OCI-LY7 (cell line): ENCODE data around the gene RPS6KA2. TPM values are rescaled to one million over a fixed set of nuclear protein-coding genes. Genes with fewer than 3 reads are reported as not detected.

Experiments used
- BruUV-seq: library from RNA; stranded (reverse); fragments of 400-500 nt; replicated peaks from 2 replicates; lab custom pipeline; 2021; lab: Mats Ljungman, UMichigan
- CTCF ChIA-PET: fragments of 300-600 bp; sonication (Branson Sonifier 250); formaldehyde crosslinking; loops from one replicate; lab custom pipeline; 2022; ENCODE audit warnings: antibody characterized with exemption; ENCODE audit not compliant: unreplicated experiment; lab: Charles Lee
- POLR2A ChIA-PET: fragments of 300-600 bp; sonication (Branson Sonifier 250); formaldehyde crosslinking; loops from one replicate; lab custom pipeline; 2022; ENCODE audit warnings: antibody characterized with exemption; lab: Charles Lee
- DNase-seq: peaks from one replicate; pipeline ENCODE4 v3.0.0-alpha.2; 2015; ENCODE audit warnings: low spot score
- H2AFZ ChIP-seq: fragments of 200-600 bp; sonication (generic), shearing (Covaris generic); 2 replicates; pipeline ENCODE4 v1.6.1; 2014; ENCODE audit warnings: mild to moderate bottlenecking, antibody characterized with exemption, low read length, moderate library complexity
- H3K27ac ChIP-seq: fragments of 200-600 bp; sonication (generic); 2 replicates; pipeline ENCODE4 v1.5.1; 2014; ENCODE audit warnings: mixed run types, low read depth, mild to moderate bottlenecking, moderate library complexity, low read length, inconsistent platforms; ENCODE audit not compliant: poor library complexity, severe bottlenecking
- H3K36me3 ChIP-seq: fragments of 200-600 bp; sonication (generic); 2 replicates; pipeline ENCODE4 v1.6.1; 2014; ENCODE audit warnings: mild to moderate bottlenecking, antibody characterized with exemption, low read length, moderate library complexity, mixed read lengths; ENCODE audit not compliant: insufficient read depth
- H3K4me1 ChIP-seq: fragments of 200-600 bp; sonication (generic); 2 replicates; pipeline ENCODE4 v1.5.1; 2014; ENCODE audit warnings: mild to moderate bottlenecking, low read length; ENCODE audit not compliant: insufficient read depth, poor library complexity, severe bottlenecking
- H3K4me2 ChIP-seq: fragments of 200-600 bp; sonication (generic); 2 replicates; pipeline ENCODE4 v1.6.1; 2014; ENCODE audit warnings: mild to moderate bottlenecking, low read length
- H3K4me3 ChIP-seq: fragments of 200-600 bp; sonication (generic); 2 replicates; pipeline ENCODE4 v1.5.1; 2014; ENCODE audit warnings: mild to moderate bottlenecking, low read depth, low read length; ENCODE audit not compliant: poor library complexity, severe bottlenecking
- H3K79me2 ChIP-seq: fragments of 200-600 bp; sonication (generic); 2 replicates; pipeline ENCODE4 v1.6.1; 2016; ENCODE audit warnings: low read depth, mild to moderate bottlenecking, low read length, moderate library complexity, mixed read lengths; ENCODE audit not compliant: insufficient read depth
- H3K9me2 ChIP-seq: fragments of 200-600 bp; sonication (generic); 2 replicates; pipeline ENCODE4 v1.6.1; 2016; ENCODE audit warnings: mild to moderate bottlenecking, low read length, mixed read lengths; ENCODE audit not compliant: insufficient read depth
- H3K9me3 ChIP-seq: fragments of 200-600 bp; sonication (generic); 2 replicates; pipeline ENCODE4 v1.6.1; 2014; ENCODE audit warnings: mild to moderate bottlenecking, mixed run types, low read length, mixed read lengths
- H4K20me1 ChIP-seq: fragments of 200-600 bp; sonication (generic); 2 replicates; pipeline ENCODE4 v1.6.1; 2014; ENCODE audit warnings: mild to moderate bottlenecking, antibody characterized with exemption, low read length, moderate library complexity, mixed read lengths; ENCODE audit not compliant: insufficient read depth
- CTCF ChIP-seq: fragments of 200-600 bp; sonication (generic); conservative IDR thresholded peaks from 2 replicates; pipeline ENCODE4 v1.5.1; 2014; ENCODE audit warnings: mild to moderate bottlenecking, antibody characterized with exemption, low read length, moderate library complexity, mixed read lengths
- EZH2phosphoT487 ChIP-seq: fragments of 200-600 bp; sonication (generic); IDR thresholded peaks from 2 replicates; pipeline ENCODE4 v1.6.1; 2018; ENCODE audit warnings: low read depth, borderline replicate concordance, mild to moderate bottlenecking, mixed run types, antibody characterized with exemption, low read length, moderate library complexity, mixed read lengths
- intact Hi-C: fragments of 100-400 bp; cut with micrococcal nuclease; formaldehyde crosslinking; loops from one replicate; pipeline ENCODE4 v1.10.0; 2022; ENCODE audit not compliant: unreplicated experiment
- total RNA-seq, 2 experiments: library from RNA; depleted of rRNA in 1 of 2; stranded (reverse); fragments of >200 nt in 1 of 2; shearing (Covaris generic) in 1 of 2; gene quantifications; 2 replicates each; pipeline ENCODE4 v1.2.3, GENCODE V29; 2014 to 2022

Gene RPS6KA2
- total RNA-seq, 2 experiments from 2014 or later: 0.69 to 1.9 TPM

GRCh38 chr6:166406197-166406596 lies 220.9 kb downstream of the RPS6KA2 start:
- no peaks in the 10 kb centered on the region for H3K36me3 ChIP-seq
- no peak overlapping the region for H3K4me2 ChIP-seq
- H3K9me2 ChIP-seq: no peaks in the 10 kb centered on the region
- BruUV-seq: no TSS peak
- ChIA-PET CTCF (no interaction called here), POLR2A (no interaction called here)
- H3K9me3 ChIP-seq: no peaks in the 10 kb centered on the region
- H3K4me1 ChIP-seq: no peaks in the 10 kb centered on the region
- no peaks in the 10 kb centered on the region for H3K79me2 ChIP-seq
- DNase-seq: no peak
- no peak overlapping the region for H2AFZ ChIP-seq
- no peak overlapping the region for H3K4me3 ChIP-seq
- intact Hi-C loops: no loop called here
- no peaks in the 10 kb centered on the region for H4K20me1 ChIP-seq
- H3K27ac ChIP-seq: no peak overlapping the region
- TF ChIP-seq EZH2phosphoT487 (no peak), CTCF (no peak)

GRCh38 chr6:166405386-166405785 lies 221.7 kb downstream of the RPS6KA2 start:
- no peaks in the 10 kb centered on the region for H4K20me1 ChIP-seq

More at GRCh38 chr6:166405386-166405785, 221.7 kb downstream of the RPS6KA2 start:
- H3K4me2 ChIP-seq: no peak overlapping the region
- intact Hi-C loops: no loop called here
- CTCF ChIA-PET: interaction anchor here (0.6 kb wide), 1 partner anchor 56 kb away, joined by 3 read pairs; no protein-coding TSS in a partner anchor
- H3K36me3 ChIP-seq: no peaks in the 10 kb centered on the region
- H3K9me3 ChIP-seq: no peaks in the 10 kb centered on the region
- BruUV-seq: no TSS peak
- DNase-seq: no peak
- no peaks in the 10 kb centered on the region for H3K79me2 ChIP-seq
- POLR2A ChIA-PET: no interaction called here
- H3K27ac ChIP-seq: no peak overlapping the region
- no peak overlapping the region for H3K4me3 ChIP-seq
- no peaks in the 10 kb centered on the region for H3K9me2 ChIP-seq
- no peak overlapping the region for H2AFZ ChIP-seq
- no peak for TF ChIP-seq CTCF
- TF ChIP-seq EZH2phosphoT487: no peak
- H3K4me1 ChIP-seq: no peaks in the 10 kb centered on the region
